ENCODE measurements around the gene ZNF648. TPM values are rescaled to one million over a fixed set of nuclear protein-coding genes. Genes with fewer than 3 reads are reported as not detected.
A peak's percentile ranks its signal among the peaks of the same experiment; 100 is the strongest.

ZNF648 gene
- total and polyA plus RNA-seq, 2 donors (not counting 1 experiment from before 2014, with no cell fraction given): not detected

- no peak for DNase-seq (ENCODE audit: low read depth in 2 of 2)
- no peaks in the 10 kb centered on the region for H3K36me3 ChIP-seq (ENCODE audit: control insufficient read depth, insufficient read depth, low read length)
- H3K4me3 ChIP-seq (replicated peaks in 1 of 4; ENCODE audit: control extremely low read depth in 1 of 4, insufficient read depth in 1 of 4, low read depth in 3 of 4, low read length in 4 of 4): no peak overlapping the region
- H3K27ac ChIP-seq (ENCODE audit: insufficient read depth, low read length): no peak overlapping the region
- no peak for TF ChIP-seq CTCF (conservative IDR thresholded peaks at IDR 0.05 in 1 of 2, IDR thresholded peaks at IDR 0.05 in 1 of 2; ENCODE audit: low read depth in 1 of 2, low read length in 2 of 2)
- TF ChIP-seq EZH2 (IDR thresholded peaks at IDR 0.05; ENCODE audit: low read length, missing control alignments): no peak
- no peak overlapping the region for H2AFZ ChIP-seq (ENCODE audit: low read length)
- no peak overlapping the region for H3K4me2 ChIP-seq (ENCODE audit: extremely low read depth, insufficient read depth, low read length)
- H3K27me3 ChIP-seq (ENCODE audit: control insufficient read depth, insufficient read depth, low read length): no peaks in the 10 kb centered on the region
- H3K79me2 ChIP-seq (ENCODE audit: control insufficient read depth, insufficient read depth, low read length): no peaks in the 10 kb centered on the region
- H4K20me1 ChIP-seq (ENCODE audit: control insufficient read depth, extremely low read depth, insufficient read depth, low read length): no peaks in the 10 kb centered on the region
- no peak overlapping the region for H3K9ac ChIP-seq (ENCODE audit: insufficient read depth, low read length)
- H3K9me3 ChIP-seq (ENCODE audit: control insufficient read depth, insufficient read depth, low read depth, low read length): no peaks in the 10 kb centered on the region
- no peaks in the 10 kb centered on the region for H3K4me1 ChIP-seq (ENCODE audit: control insufficient read depth, extremely low read depth, insufficient read depth, low read length)
Measured at GRCh38 chr1:182093781-182094180, 32.3 kb upstream of the ZNF648 start.

- Histone ChIP-seq H3K4me1 (ENCODE audit: control insufficient read depth, extremely low read depth, insufficient read depth, low read length) (no peaks in the 10 kb centered on the region), H3K36me3 (ENCODE audit: control insufficient read depth, insufficient read depth, low read length) (no peaks in the 10 kb centered on the region), H3K4me3 (replicated peaks in 1 of 4; ENCODE audit: control extremely low read depth in 1 of 4, insufficient read depth in 1 of 4, low read depth in 3 of 4, low read length in 4 of 4) (no peak overlapping the region), H4K20me1 (ENCODE audit: control insufficient read depth, extremely low read depth, insufficient read depth, low read length) (no peaks in the 10 kb centered on the region), H3K9me3 (ENCODE audit: control insufficient read depth, insufficient read depth, low read depth, low read length) (no peaks in the 10 kb centered on the region), H3K27me3 (ENCODE audit: control insufficient read depth, insufficient read depth, low read length) (no peaks in the 10 kb centered on the region), H3K27ac (ENCODE audit: insufficient read depth, low read length) (no peak overlapping the region), H3K4me2 (ENCODE audit: extremely low read depth, insufficient read depth, low read length) (no peak overlapping the region), H2AFZ (ENCODE audit: low read length) (no peak overlapping the region), H3K9ac (ENCODE audit: insufficient read depth, low read length) (no peak overlapping the region), H3K79me2 (ENCODE audit: control insufficient read depth, insufficient read depth, low read length) (no peaks in the 10 kb centered on the region)
- peak in 1 of 2 donors; percentile 84 for DNase-seq (ENCODE audit: low read depth in 2 of 2)
- TF ChIP-seq EZH2 (IDR thresholded peaks at IDR 0.05; ENCODE audit: low read length, missing control alignments) (no peak), CTCF (conservative IDR thresholded peaks at IDR 0.05 in 1 of 2, IDR thresholded peaks at IDR 0.05 in 1 of 2; ENCODE audit: low read depth in 1 of 2, low read length in 2 of 2) (no peak)
Measured at GRCh38 chr1:182092336-182092735, 30.8 kb upstream of the ZNF648 start.

GRCh38 chr1:182091083-182091482 lies 29.6 kb upstream of the ZNF648 start:
- Histone ChIP-seq H3K4me3 (replicated peaks in 1 of 4; ENCODE audit: control extremely low read depth in 1 of 4, insufficient read depth in 1 of 4, low read depth in 3 of 4, low read length in 4 of 4) (no peak overlapping the region), H3K4me1 (ENCODE audit: control insufficient read depth, extremely low read depth, insufficient read depth, low read length) (no peaks in the 10 kb centered on the region)

More at GRCh38 chr1:182091083-182091482, 29.6 kb upstream of the ZNF648 start:
- Histone ChIP-seq H2AFZ (ENCODE audit: low read length) (no peak overlapping the region), H3K27ac (ENCODE audit: insufficient read depth, low read length) (no peak overlapping the region), H3K27me3 (ENCODE audit: control insufficient read depth, insufficient read depth, low read length) (no peaks in the 10 kb centered on the region), H3K36me3 (ENCODE audit: control insufficient read depth, insufficient read depth, low read length) (no peaks in the 10 kb centered on the region), H4K20me1 (ENCODE audit: control insufficient read depth, extremely low read depth, insufficient read depth, low read length) (no peaks in the 10 kb centered on the region), H3K79me2 (ENCODE audit: control insufficient read depth, insufficient read depth, low read length) (no peaks in the 10 kb centered on the region), H3K9ac (ENCODE audit: insufficient read depth, low read length) (no peak overlapping the region), H3K9me3 (ENCODE audit: control insufficient read depth, insufficient read depth, low read depth, low read length) (no peaks in the 10 kb centered on the region), H3K4me2 (ENCODE audit: extremely low read depth, insufficient read depth, low read length) (no peak overlapping the region)
- no peak for TF ChIP-seq CTCF (conservative IDR thresholded peaks at IDR 0.05 in 1 of 2, IDR thresholded peaks at IDR 0.05 in 1 of 2; ENCODE audit: low read depth in 1 of 2, low read length in 2 of 2)
- no peak for TF ChIP-seq EZH2 (IDR thresholded peaks at IDR 0.05; ENCODE audit: low read length, missing control alignments)
- no peak for DNase-seq (ENCODE audit: low read depth in 2 of 2)

All from fibroblast of lung (primary cell).